ENCODE data around the gene MRPL52. TPM values are rescaled to one million over a fixed set of nuclear protein-coding genes. Genes with fewer than 3 reads are reported as not detected.
A peak's percentile ranks its signal among the peaks of the same experiment; 100 is the strongest.

MRPL52 gene
- polyA plus RNA-seq, 3 donors, result 32.3 to 164 (median 130) TPM

- H3K79me2 ChIP-seq (ENCODE audit: insufficient read depth, low read length), result peaks cover 23% of the 10 kb centered on the region
Observed at GRCh38 chr14:22870811-22871223, 41.1 kb downstream of the MRPL52 start.

More at GRCh38 chr14:22870811-22871223, 41.1 kb downstream of the MRPL52 start:
- peak in 2 of 3 donors; percentile 57 to 63 for DNase-seq
- H2AFZ ChIP-seq (ENCODE audit: insufficient read depth, low read depth, low read length, poor library complexity, severe bottlenecking), result peak overlapping the region; percentile 92
- H3K9me3 ChIP-seq (replicated peaks in 1 of 2; ENCODE audit: control insufficient read depth in 1 of 2, insufficient read depth in 1 of 2, low read length in 2 of 2), result no peaks in the 10 kb centered on the region
- no peaks in the 10 kb centered on the region for H3K27me3 ChIP-seq (ENCODE audit: control insufficient read depth in 2 of 2, insufficient read depth in 2 of 2, low read length in 2 of 2)
- H3K9ac ChIP-seq (ENCODE audit: insufficient read depth, low read length, poor library complexity, severe bottlenecking), result peak overlapping the region; percentile 87
- intact Hi-C loops (cut with micrococcal nuclease), result loop anchor here in 1 of 2 donors (5.0 kb wide), 1 partner anchor 46 kb away; the partner anchor contains the start of gene RBM23
- Mint-ChIP-seq H3K9me3 (peaks cover 0 to 2% (median 0%) of the 10 kb centered on the region in 7 donors), H3K27ac (peak overlapping the region; percentile 94 to 98 (median 97)), H3K4me1 (peaks cover 23% of the 10 kb centered on the region), H3K4me3 (peak overlapping the region; percentile 81 to 92), H3K36me3 (peaks cover 24 to 29% of the 10 kb centered on the region in 2 donors), H3K27me3 (ENCODE audit: low read depth in 3 of 3) (peaks cover 0 to 4% (median 2%) of the 10 kb centered on the region in 3 donors)
- H3K27ac ChIP-seq (ENCODE audit: low read depth in 1 of 2, low read length in 2 of 2), result peak overlapping the region; percentile 78 to 91
- peak overlapping the region; percentile 82 for H3K4me2 ChIP-seq (replicated peaks; ENCODE audit: extremely low read depth, low read length, poor library complexity, severe bottlenecking)
- H3K36me3 ChIP-seq (replicated peaks in 1 of 2; ENCODE audit: control insufficient read depth in 1 of 2, insufficient read depth in 2 of 2, low read length in 2 of 2), result peaks cover 22 to 29% of the 10 kb centered on the region in 2 donors
- WGBS (ENCODE audit: insufficient coverage), result no CpG with 5 or more reads among the region's 1 CpG
- no peak for TF ChIP-seq CTCF (IDR thresholded peaks at IDR 0.05)
- peaks cover 19 to 25% of the 10 kb centered on the region in 2 donors for H3K4me1 ChIP-seq (ENCODE audit: control insufficient read depth in 1 of 2, insufficient read depth in 2 of 2, low read length in 2 of 2)
- peak overlapping the region; percentile 76 to 93 (median 90) for H3K4me3 ChIP-seq (replicated peaks in 1 of 3; ENCODE audit: low read depth in 2 of 3, low read length in 3 of 3)
- H4K20me1 ChIP-seq (ENCODE audit: insufficient read depth, low read length), result peaks cover 31% of the 10 kb centered on the region

Measured in CD14-positive monocyte (primary cell).